ENCODE data around the gene NQO1. TPM values are rescaled to one million over a fixed set of nuclear protein-coding genes. Genes with fewer than 3 reads are reported as not detected.

The NQO1 gene
- total RNA-seq, 1 donor from 2014 or later = 22.8 TPM

Other genes starting within 250 kb of the NQO1 start
- 40.1 and 41.3 TPM in 2 replicates for gene NFAT5, start 160.6 kb downstream of the NQO1 start, total RNA-seq
- 77.1 and 77.3 TPM in 2 replicates for gene NOB1, start 28.4 kb upstream of the NQO1 start, total RNA-seq
- 76.2 and 76.6 TPM in 2 replicates for gene WWP2, start 35.8 kb upstream of the NQO1 start, total RNA-seq
- 0.88 and 1.5 TPM in 2 replicates for gene CLEC18A, start 224.8 kb upstream of the NQO1 start, total RNA-seq

All from T-helper 1 cell treated with Interleukin-12 subunit alpha and Interleukin-12 subunit beta and Interleukin-4 antibody, amounts not matched to agents 30 ng/mL and 1 ng/mL, for 36 hours (primary cell).